Endothelial cell of umbilical vein (primary cell): ENCODE data around the gene CNKSR2. TPM values are rescaled to one million over a fixed set of nuclear protein-coding genes. Genes with fewer than 3 reads are reported as not detected.

Experiments used
- BruUV-seq: library from RNA; stranded (reverse); fragments of 400-500 nt; replicated peaks from 2 replicates; lab custom pipeline; 2021; lab: Mats Ljungman, UMichigan
- CTCF ChIA-PET: fragments of 300-600, 350-600 bp; sonication (Branson Sonifier 250); formaldehyde crosslinking; loops from one replicate; lab custom pipeline; 2021; ENCODE audit warnings: antibody characterized with exemption, inconsistent platforms; lab: Charles Lee
- POLR2A ChIA-PET: fragments of 300-600, 350-600 bp; sonication (Branson Sonifier 250); formaldehyde crosslinking; loops from one replicate; lab custom pipeline; 2021; ENCODE audit warnings: antibody characterized with exemption, inconsistent platforms; lab: Charles Lee
- DNase-seq: peaks from one replicate; pipeline ENCODE4 v3.0.0-alpha.2; 2011; ENCODE audit warnings: low read depth, low spot score
- FAIRE-seq: peaks from 2 replicates; lab custom pipeline; 2011; peaks lifted over from hg19 to GRCh38; lab: Jason Lieb, UNC
- H2AFZ ChIP-seq: 2 replicates; pipeline ENCODE4 v1.6.0; 2012; ENCODE audit warnings: low read depth, low read length, control low read depth, inconsistent platforms
- H3K27ac ChIP-seq: 2 replicates; pipeline ENCODE4 v1.5.1; 2011; ENCODE audit warnings: low read depth, mild to moderate bottlenecking, control low read depth, low read length, moderate library complexity; ENCODE audit not compliant: insufficient read depth
- H3K27me3 ChIP-seq, 2 experiments: 2 replicates each; pipeline versions ENCODE4 v1.6.0 to v1.6.1; 2011; ENCODE audit warnings: low read length in 2 of 2, mixed read lengths in 1 of 2; ENCODE audit not compliant: control insufficient read depth in 2 of 2, insufficient read depth in 2 of 2
- H3K36me3 ChIP-seq, 2 experiments: 2 replicates in 1 of 2; 3 replicates in 1 of 2; pipeline ENCODE4 v1.5.1; 2011; ENCODE audit warnings: low read length in 2 of 2, mild to moderate bottlenecking in 1 of 2, moderate library complexity in 1 of 2; ENCODE audit not compliant: control insufficient read depth in 2 of 2, insufficient read depth in 2 of 2; ENCODE audit errors: extremely low read depth in 1 of 2
- H3K4me1 ChIP-seq: 3 replicates; pipeline ENCODE4 v1.5.1; 2011; ENCODE audit warnings: mild to moderate bottlenecking, low read length; ENCODE audit not compliant: control insufficient read depth, insufficient read depth; ENCODE audit errors: extremely low read depth
- H3K4me2 ChIP-seq: 2 replicates; pipeline ENCODE4 v1.6.1; 2011; ENCODE audit warnings: low read length, control low read depth, mixed read lengths; ENCODE audit not compliant: insufficient read depth
- H3K4me3 ChIP-seq, 3 experiments: fragments of 200-600 bp in 1 of 3; sonication (generic), shearing (Covaris generic) in 1 of 3; replicated peaks in 1 of 3; 2 replicates each; pipeline ENCODE4 v1.5.1; 2011 to 2016; ENCODE audit warnings: control low read depth in 3 of 3, low read length in 3 of 3, mild to moderate bottlenecking in 2 of 3, inconsistent platforms in 1 of 3, low read depth in 1 of 3, moderate library complexity in 1 of 3; ENCODE audit not compliant: insufficient read depth in 1 of 3
- H3K79me2 ChIP-seq: 2 replicates; pipeline ENCODE4 v1.6.0; 2012; ENCODE audit warnings: low read length, inconsistent platforms; ENCODE audit not compliant: control insufficient read depth, insufficient read depth
- H3K9ac ChIP-seq: replicated peaks from 2 replicates; pipeline ENCODE3; 2011; ENCODE audit warnings: low read length, control low read depth; ENCODE audit not compliant: insufficient read depth; ENCODE audit errors: extremely low read depth
- H3K9me1 ChIP-seq: replicated peaks from 3 replicates; pipeline ENCODE4 v1.6.0; 2011; ENCODE audit warnings: mild to moderate bottlenecking, low read length; ENCODE audit not compliant: control insufficient read depth, insufficient read depth; ENCODE audit errors: extremely low read depth
- H3K9me3 ChIP-seq: replicated peaks from 2 replicates; pipeline ENCODE4 v1.5.1; 2012; ENCODE audit warnings: low read length, inconsistent platforms; ENCODE audit not compliant: control insufficient read depth, insufficient read depth
- H4K20me1 ChIP-seq: replicated peaks from 2 replicates; pipeline ENCODE3; 2011; ENCODE audit warnings: mild to moderate bottlenecking, low read length; ENCODE audit not compliant: control insufficient read depth, insufficient read depth; ENCODE audit errors: extremely low read depth
- CTCF ChIP-seq, 2 donors: IDR thresholded peaks; 1 replicate in 1 of 2; 2 replicates in 1 of 2; pipeline ENCODE4 v1.5.1; 2011; ENCODE audit warnings: low read length in 2 of 2, mild to moderate bottlenecking in 2 of 2, moderate library complexity in 2 of 2, control low read depth in 1 of 2, inconsistent platforms in 1 of 2, low read depth in 1 of 2; ENCODE audit not compliant: insufficient read depth in 1 of 2; ENCODE audit errors: extremely low read depth in 1 of 2
- EZH2 ChIP-seq: IDR thresholded peaks from 2 replicates; pipeline ENCODE4 v1.6.1; 2012; ENCODE audit warnings: borderline replicate concordance, low read depth, mild to moderate bottlenecking, moderate library complexity, low read length, inconsistent platforms; ENCODE audit not compliant: severe bottlenecking
- FOS ChIP-seq: IDR thresholded peaks from 2 replicates; pipeline ENCODE4 v1.6.1; 2011; ENCODE audit warnings: mild to moderate bottlenecking, low read length, moderate library complexity, borderline replicate concordance; ENCODE audit not compliant: insufficient read depth
- GATA2 ChIP-seq: IDR thresholded peaks from 2 replicates; pipeline ENCODE4 v1.7.0; 2011; ENCODE audit warnings: low read depth, mild to moderate bottlenecking, moderate library complexity, mixed read lengths, low read length; ENCODE audit not compliant: insufficient read length, insufficient read depth
- JUN ChIP-seq: IDR thresholded peaks from 2 replicates; pipeline ENCODE4 v1.6.1; 2011; ENCODE audit warnings: borderline replicate concordance, low read depth; ENCODE audit not compliant: insufficient read length, insufficient read depth
- MYC ChIP-seq: IDR thresholded peaks from one replicate; pipeline ENCODE4 v1.6.1; 2011; ENCODE audit warnings: mild to moderate bottlenecking, low read depth, low read length
- POLR2A ChIP-seq: IDR thresholded peaks from 2 replicates; pipeline ENCODE4 v1.6.1; 2012; ENCODE audit warnings: low read depth, mild to moderate bottlenecking, control low read depth, low read length
- POLR2AphosphoS5 ChIP-seq: IDR thresholded peaks from 2 replicates; pipeline ENCODE4 v1.6.1; 2012; ENCODE audit warnings: low read depth, mild to moderate bottlenecking, control low read depth, low read length, moderate library complexity; ENCODE audit not compliant: insufficient read depth
- dilution Hi-C: fragments of 300-500 bp; cut with MboI; formaldehyde crosslinking; loops from one replicate; pipeline ENCODE4 v1.15.0; 2019; ENCODE audit warnings: low sequenced_read_pairs; ENCODE audit not compliant: extremely low pct_ligation_motif_present
- intact Hi-C: fragments of 100-400 bp; cut with micrococcal nuclease; formaldehyde crosslinking; loops from one replicate; pipeline ENCODE4 v1.10.0; 2022
- polyA plus RNA-seq, 4 experiments: library from polyadenylated mRNA; depleted of rRNA in 3 of 4; stranded (reverse) in 3 of 4; unstranded in 1 of 4; fragments of >200 nt; gene quantifications; 2 replicates each; pipeline versions ENCODE4 v1.2.1 to v1.2.3, GENCODE V29; 2011 to 2012; ENCODE audit warnings: missing spikeins in 1 of 4
- total RNA-seq: library from RNA; stranded (reverse); gene quantifications from 2 replicates; pipeline ENCODE4 v1.2.3, GENCODE V29; 2021
- TF ChIP-seq, protein P1 (sequence below): IDR thresholded peaks from 2 replicates; pipeline ENCODE4 v1.6.1; 2011; ENCODE audit not compliant: insufficient read depth, insufficient read length

CNKSR2 gene
- total and polyA plus RNA-seq, 2 donors (not counting 3 experiments of a cell fraction or from before 2014, with no cell fraction given) = 0.13 TPM; not detected in 1

DNA sequence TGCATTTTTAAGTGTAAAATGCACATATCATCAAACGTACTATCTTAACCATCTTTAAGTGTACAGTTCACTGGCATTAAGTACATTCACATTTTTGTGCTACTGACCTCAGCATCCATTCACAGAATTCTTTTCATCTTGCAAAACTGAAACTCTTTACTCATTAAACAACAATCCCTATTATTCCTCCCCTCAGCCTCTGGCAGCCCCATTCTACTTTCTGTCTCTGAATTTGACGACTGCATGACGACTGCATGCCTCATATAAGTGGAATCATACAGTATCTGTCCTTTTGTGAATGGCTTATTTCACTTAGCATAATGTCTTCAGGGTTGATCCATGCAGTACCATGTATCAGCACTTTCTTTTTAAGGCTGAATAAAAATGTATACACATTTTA lies 38.7 kb downstream of the CNKSR2 start:
- no TSS peak for BruUV-seq
- H3K4me3 ChIP-seq = no peak overlapping the region

More for the DNA sequence above, 38.7 kb downstream of the CNKSR2 start:
- DNase-seq (no peak), FAIRE-seq (no peak)
- H3K4me2 ChIP-seq = no peak overlapping the region
- no peaks in the 10 kb centered on the region for H3K4me1 ChIP-seq
- H3K9me1 ChIP-seq = no peaks in the 10 kb centered on the region
- dilution Hi-C loops = no loop called here
- H3K9ac ChIP-seq = no peak overlapping the region
- H3K27me3 ChIP-seq = no peaks in the 10 kb centered on the region
- POLR2A ChIA-PET = no interaction called here
- intact Hi-C loops = no loop called here
- no peaks in the 10 kb centered on the region for H3K79me2 ChIP-seq
- TF ChIP-seq POLR2AphosphoS5 (no peak), GATA2 (no peak), JUN (no peak), EZH2 (no peak), CTCF (IDR thresholded peaks at IDR 0.05; ENCODE audit: extremely low read depth in 1 of 2, insufficient read depth in 1 of 2, low read depth in 1 of 2, low read length in 2 of 2) (no peak), POLR2A (no peak), FOS (no peak), MYC (no peak)
- TF ChIP-seq, protein P1, sequence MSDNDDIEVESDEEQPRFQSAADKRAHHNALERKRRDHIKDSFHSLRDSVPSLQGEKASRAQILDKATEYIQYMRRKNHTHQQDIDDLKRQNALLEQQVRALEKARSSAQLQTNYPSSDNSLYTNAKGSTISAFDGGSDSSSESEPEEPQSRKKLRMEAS = no peak
- no peaks in the 10 kb centered on the region for H4K20me1 ChIP-seq
- CTCF ChIA-PET = no interaction called here
- H3K36me3 ChIP-seq = no peaks in the 10 kb centered on the region
- no peak overlapping the region for H3K27ac ChIP-seq
- H2AFZ ChIP-seq = no peak overlapping the region
- no peaks in the 10 kb centered on the region for H3K9me3 ChIP-seq
